ENCODE data around the gene CDYL.
"Not testable (repeated sequence)": the region's sequence is repeated elsewhere in the genome, so short reads cannot be mapped to it uniquely, and the experiment has no call there.

Gene CDYL

DNA sequence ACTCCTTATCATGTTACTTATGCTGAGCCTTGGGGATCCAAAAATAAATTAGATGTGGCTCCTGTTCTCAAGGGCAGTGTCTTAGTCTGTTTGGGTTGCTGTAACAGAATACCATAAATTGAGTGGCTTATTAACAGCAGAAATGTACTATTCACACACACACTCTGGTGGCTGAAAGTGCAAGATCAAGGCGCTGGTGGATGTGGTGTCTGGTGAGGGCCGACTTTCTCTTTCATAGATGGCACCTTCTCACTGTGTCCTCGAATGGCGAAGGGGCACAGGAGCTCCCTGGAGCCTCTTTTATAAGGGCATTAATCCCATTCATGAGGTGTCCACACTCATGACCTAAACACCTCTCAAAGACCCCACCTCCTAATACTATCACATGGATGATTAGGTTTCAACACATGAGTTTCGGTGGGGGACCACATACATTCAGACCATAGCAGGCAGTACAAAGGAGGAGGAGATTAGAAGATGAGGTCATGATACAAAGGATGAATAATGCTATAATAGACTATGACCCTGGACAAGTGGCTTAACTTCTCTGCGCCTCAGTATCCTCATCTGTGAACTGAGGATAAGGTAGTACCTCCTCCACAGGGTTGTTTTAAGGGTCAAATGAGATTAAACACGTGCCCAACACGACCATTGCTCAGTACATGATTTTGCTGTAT is 193.5 kb downstream of the CDYL start:
- no peak for DNase-seq

DNA sequence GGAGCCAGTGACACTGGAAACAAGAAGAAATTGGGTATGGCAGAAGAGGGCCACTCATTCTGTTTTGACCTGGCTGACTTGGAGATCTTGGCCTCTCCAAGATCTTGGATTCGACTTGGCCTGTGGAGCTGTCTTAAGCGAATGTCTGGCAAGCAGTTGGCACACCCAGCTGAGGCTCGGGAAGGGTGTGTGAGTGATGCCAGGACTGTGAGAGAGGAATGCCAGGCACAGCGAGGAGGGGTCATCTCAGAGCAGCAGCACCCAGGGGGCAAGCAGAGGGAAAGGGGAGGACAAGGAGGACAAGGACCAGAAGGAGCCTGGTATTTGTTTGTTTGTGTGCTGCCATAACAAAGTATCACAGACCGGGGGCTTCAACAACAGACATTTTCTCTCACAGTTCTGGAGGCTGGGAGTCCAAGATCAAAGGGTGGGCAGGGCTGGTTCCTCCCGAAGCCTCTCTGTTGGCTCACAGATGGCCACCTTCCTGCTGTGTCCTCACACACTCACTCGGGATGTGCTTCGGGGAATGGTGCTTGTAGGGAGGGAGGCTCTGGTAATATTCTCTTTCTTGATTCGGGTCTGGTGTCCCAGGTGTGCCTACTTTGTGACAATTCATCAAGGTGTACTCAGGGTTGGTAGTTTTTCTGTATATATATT is 194.7 kb downstream of the CDYL start:
- no peak for DNase-seq

DNA sequence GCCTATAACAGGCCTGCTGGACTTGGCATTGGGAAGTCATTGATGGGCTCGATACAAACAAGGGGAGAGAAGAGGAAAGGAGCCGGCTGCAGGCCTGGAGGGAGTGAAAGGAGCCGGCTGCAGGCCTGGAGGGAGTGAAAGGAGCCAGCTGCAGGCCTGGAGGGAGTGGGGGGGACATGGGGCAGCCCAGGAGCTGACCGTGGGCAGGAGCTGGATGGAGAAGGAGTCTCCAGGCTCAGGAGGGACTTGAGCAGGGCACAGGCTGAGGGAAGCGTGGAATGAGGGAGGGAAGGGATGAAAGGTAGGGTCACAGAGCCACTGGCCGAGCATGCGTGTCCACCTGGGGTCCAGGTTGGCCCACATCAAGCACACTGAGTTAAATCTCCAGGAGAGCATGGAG is 195.6 kb downstream of the CDYL start:
- no peak for DNase-seq

DNA sequence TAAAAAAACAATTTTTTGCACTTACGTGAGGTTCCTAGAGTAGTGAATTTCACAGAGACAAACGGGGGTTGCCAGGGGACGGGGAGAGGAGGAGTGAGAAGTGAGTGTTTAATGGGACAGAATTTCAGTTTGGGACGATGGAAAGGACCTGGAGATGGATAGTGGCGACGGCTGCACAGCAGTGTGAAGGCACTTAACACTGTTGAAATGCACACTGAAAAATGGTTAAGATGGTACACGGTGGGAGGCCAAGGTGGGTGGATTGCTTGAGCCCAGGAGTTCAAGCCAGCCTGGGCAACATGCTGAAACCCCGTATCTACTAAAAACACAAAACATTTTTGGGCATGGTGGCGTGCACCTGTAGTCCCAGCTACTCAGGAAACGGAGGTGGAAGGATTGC is 196.2 kb downstream of the CDYL start:
- DNase-seq = no peak

DNA sequence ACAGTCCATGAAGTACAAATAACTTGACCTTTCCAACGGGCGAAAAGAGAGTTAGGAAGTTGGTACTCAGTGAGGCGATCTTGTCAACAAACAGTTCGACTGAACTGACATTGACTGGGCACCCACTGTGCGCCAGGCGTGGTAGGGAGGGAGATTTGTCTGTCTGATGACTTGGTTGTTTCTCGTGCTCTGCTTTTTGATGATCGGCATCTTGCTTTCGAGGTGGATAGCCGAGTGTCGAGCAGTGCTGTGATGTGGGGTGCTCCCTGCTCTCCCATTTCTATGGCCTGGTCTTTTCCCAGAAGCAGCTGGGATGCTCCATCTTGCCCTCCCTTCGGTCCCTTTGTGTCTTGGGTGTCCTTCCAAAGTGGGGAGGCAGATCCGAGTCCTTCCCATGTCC is 197.2 kb downstream of the CDYL start:
- DNase-seq = no peak

DNA sequence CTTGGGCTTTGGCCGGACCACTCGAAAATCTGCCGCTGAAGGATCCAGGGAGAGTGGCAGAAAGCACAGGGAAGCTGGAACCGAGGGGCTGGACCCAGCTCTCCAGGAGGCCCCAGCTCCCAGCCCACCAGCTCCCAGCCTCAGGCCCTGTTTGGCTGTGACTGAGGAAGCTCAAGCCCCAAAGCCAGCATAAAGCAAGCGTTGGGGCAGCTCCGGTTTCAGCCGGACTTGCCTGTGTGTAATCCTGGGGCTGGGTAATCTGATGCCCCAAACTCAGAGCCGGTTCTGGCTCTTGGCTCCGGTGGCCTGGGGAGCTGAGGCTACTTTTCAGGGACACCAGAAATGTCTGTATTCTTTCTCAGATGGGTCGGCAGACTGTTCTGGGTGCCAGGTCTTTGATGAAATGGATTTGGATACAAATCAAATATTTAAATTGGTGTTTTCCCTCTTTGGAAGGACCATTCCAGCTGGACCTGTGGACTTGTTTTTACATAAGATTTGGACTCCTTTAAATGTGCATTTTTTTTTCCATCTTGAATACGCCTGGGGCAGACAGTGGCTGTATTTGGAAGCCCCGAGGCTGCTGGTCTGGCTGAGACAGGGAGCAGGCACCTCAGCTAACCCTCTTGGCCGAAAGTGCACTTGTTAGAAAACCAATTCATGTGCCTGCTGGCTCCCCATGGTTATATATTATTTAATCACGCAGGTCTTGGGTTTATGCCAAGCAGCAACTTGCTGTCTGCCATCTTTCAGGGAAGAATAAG is 198.0 kb downstream of the CDYL start:
- no peak for DNase-seq

DNA sequence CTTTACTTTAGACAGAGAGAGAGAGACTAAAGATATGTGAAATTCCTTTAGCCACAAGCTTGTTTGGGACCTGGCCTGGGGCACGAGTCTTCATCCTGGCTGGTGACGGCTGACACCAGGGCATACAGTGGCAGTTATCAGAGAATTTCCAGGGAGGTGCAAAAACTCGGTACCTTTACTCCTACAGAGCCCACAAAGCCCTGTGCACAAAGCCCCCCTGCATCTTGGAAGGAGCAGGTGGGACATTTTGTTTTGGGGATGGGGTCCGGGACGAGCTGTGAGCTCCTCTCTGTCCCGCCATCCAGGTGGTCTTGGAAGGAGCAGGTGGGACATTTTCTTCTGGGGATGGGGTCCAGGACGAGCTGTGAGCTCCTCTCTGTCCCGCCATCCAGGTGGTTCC is 198.8 kb downstream of the CDYL start:
- no peak for DNase-seq

DNA sequence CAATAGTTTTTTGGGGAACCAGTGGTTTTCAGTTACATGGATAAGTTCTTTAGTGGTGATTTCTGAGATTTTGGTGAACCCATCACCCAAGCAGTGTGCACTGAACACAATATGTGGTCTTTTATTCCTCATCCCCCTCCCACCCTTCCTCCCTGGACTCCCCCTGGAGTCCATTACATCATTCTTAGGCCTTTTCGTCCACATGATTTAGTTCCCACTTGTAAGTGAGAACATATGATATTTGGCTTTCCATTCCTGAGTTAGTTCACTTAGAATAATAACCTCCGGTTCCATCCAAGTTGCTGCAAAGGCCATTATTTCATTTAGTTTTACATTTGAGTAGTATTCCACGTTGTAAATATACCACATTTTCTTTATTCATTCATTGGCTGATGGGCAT is 199.3 kb downstream of the CDYL start:
- DNase-seq = no peak

DNA sequence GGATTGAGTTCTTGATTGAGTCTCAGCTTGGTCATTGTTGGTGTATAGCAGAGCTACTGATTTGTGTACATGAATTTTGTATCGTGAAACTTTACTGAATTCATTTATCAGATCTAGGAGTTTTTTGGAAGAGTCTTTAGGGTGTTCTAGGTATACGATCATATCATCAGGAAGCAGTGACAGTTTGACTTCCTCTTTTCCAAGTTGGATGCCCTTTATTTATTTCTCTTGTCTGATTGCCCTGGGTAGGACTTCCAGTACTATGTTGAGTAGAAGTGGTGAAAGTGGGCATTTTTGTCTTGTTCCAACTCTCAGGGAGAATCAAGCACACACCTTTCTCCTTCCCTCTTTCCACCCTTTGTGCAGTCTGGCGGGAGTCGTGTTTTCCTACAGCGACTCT is 201.3 kb downstream of the CDYL start:
- no peak for DNase-seq

DNA sequence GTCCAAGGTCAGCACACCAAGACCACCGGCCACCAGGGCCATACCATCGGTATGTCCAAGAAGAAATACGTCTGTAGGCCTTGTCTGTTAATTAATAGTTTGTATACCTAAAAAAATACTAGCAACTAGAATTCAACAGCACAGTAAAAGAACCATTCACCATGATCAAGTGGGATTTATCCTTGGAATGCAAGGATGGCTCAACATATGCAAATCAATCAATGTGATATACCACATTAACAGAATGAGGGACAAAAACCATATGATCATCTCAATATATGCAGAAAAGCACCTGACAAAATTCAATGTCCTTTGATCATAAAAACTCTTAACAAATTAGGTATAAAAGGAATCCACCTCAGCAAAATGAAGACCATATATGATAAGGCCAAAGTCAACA is 203.2 kb downstream of the CDYL start:
- no peak for DNase-seq

DNA sequence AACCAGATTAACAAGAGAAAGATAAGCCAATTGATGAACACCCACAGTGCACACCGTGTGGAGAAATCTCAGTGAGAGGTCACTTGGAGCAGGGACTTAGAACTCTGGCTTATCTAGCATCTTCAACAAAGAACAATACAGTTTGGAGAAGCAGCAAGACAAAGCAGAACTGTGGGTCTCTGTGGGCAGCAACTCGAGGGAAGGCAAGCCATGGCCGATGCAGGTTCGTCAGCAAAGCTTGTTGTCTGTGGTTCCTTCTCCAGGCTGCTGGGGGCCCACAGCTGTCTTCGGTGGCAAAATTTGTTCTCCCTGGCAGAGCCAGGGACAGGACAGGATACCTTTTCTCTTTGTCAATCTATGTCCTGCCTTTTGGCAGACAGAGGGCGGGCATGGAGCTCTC is 205.6 kb downstream of the CDYL start:
- no peak for DNase-seq

DNA sequence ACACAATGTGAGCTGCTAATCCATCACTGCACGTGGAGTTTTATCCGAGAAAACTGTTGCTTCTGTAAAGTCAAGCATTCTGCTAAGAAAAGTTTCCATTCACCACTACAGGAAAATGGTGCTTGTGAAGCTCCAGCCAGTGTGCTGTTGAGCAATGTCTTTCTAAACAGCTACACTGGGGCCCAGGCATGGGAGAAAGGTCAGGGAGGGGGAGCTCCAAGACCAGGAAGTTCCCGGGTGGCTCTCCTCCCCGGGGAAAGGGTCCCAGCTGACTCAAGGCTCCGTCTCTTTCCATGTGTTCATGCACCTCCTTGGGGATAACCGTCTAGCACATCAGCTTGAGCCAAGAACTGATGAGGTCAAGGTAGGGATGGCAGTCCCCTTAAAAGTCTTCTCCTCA is 207.1 kb downstream of the CDYL start:
- no peak for DNase-seq

DNA sequence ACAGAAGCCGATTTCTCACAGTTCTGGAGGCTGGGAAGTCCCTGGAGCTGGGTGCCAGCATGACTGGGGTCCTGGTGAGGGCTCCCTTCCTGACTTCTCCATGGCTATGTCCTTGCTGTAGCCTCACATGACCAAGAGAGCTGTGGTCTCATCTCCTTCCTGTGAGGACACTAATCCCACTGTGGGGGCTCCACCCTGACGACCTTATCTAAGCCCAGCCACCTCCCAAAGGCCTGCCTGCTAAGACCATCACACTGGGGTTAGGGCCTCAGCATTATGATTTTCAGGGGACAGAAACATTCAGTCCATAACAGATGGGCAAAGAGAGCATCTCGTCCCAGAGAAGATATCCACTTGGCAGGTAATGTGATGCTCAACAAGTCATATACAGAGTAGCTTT is 210.8 kb downstream of the CDYL start:
- no peak for DNase-seq

DNA sequence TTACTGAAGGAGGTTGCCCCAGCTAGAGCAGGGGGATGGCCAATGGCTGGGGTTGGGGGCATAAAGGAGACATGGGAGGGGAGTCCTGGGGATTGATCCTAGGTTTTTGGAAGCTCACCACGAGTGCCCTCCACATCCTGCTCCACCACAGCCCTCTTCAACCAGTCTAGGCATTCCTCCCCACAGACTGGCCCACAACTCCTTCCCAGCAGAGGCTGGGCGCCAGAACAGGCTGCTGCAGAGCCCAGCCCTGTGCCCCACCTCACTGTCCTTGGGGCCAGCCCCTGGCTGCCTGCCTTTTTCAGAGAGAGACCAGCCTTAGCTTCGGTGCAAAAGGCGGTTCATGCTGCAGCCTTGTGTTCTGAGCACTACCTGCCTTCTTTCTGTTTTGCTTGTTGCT is 211.2 kb downstream of the CDYL start:
- no peak for DNase-seq

DNA sequence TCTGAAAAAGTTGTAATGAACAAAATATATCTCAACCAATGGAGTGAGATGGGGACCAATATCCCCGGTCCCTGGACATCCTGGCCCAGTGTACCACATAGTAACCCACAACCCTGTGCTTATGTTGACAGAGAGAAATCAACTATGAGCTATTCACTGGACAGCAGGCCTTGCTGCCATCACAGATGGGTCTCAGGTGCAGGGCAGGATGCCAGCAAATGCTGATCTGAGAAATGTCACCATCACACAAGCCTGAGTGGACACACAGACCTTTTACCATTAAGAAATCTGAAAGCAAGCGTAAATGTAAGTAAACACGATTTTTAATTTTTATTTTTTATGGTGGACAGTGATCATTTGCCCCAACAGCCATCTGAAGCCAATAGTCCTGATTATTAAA is 218.5 kb downstream of the CDYL start:
- DNase-seq = no peak

DNA sequence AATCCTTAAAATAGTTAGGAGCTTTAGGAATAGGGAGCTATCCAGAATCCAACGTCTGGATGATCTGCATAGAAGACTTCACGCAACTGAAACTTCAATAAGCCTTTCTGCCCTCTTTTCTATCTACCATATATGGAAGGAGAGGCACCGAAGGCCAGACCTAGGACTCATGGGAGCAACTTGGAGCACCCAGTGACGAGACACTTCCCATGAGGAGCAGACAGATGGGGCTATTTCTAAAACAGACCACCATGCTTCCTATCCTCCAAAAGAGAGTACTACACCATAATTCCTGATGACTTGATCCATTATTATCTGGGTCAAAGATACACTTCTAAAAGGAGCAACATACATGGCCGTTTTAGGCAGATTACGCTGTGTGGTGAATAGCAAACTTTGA is 221.7 kb downstream of the CDYL start:
- DNase-seq = no peak

DNA sequence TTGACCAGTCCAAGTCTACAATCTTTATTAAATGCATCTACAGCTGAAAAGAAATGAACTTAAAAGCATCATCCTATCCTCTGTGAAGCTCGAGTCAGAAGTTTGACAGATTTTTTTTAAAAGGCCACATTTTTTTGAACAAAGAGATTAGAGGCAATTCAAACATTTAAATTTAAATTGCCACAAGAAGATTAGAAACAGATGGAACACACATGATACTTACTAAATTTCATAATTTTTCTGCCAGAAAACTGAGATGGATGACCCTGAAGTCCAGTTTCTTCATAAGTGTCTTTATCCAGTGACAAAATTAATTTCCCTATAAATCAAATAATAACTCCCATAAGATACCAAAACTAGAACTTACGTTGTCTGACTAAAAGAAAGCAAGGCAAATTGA is 223.4 kb downstream of the CDYL start:
- no peak for DNase-seq

DNA sequence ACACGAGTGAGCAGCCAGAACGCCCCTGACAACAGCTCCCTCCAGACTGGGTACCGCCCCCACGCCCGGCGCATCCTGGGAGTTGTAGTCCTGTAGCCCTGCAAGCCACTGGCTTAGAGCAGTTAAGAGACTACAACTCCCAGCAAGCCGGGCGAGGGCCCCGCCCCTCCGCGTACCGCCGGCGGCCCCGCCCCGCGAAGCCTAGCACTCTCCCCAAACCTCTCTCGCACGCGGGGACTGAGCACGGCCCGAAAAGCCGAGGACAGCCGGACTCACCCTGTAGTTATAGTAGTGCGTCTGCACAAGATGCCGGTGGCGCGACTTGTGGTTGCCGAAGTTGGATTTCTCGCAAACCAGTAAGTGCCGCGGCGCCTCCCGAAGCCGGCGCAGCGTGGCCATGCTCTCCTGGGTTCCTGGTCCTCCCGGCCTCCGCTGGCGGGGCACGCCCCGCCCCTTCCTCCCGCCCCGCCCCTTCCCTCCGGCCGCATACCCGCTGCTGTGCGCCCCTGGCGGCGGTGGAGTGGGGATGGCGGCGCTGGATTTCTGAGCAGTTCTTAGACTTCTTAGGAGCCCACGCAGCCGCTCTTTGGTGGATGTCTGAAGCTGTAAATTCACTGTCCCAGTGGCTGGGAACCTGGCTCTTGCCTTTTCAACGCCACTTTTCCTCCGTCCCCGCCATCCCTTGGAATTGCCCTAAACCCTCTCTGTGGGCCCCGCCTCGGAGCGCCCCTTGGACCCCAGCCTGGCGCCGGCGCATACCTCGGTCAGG is 227.6 kb downstream of the CDYL start, which contains the start of gene RPP40:
TSS of gene RPP40 (minus strand) at position 434 of the 769 bp plus-strand sequence. CDS start at position 399, 35 bp downstream.
- DNase-seq = peak; percentile 95 to 98

DNA sequence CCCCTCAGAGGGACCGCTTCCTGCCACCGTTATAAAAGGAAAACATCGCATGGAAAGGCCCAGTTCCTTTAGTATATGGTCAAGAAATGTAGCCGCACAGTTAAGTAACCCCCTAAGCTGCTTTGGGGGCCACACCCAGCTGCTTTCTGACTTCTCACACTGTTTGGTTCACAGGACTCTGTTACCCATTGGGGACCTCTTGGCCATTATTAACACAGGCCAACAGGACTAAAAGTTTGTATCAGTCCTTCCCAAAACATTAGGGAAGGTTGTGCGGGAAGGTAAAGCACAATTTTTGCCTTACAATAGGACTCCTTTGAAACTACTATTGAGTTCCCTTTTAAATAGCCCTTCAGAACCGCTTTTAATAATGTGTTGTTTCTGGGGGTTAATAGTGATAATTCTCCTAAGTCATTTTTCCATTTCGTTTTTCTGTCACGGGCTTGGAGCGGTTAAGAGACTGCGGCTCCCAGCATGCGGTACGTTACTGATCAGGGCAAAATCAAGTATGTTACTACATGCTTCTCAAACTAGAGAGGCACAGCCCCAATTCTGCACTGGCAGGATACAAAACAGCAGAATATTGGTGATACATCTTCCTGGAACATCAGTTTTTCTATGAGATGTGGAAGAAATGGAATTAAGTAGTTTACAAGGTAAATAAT is 228.3 kb downstream of the CDYL start:
- no peak for DNase-seq

DNA sequence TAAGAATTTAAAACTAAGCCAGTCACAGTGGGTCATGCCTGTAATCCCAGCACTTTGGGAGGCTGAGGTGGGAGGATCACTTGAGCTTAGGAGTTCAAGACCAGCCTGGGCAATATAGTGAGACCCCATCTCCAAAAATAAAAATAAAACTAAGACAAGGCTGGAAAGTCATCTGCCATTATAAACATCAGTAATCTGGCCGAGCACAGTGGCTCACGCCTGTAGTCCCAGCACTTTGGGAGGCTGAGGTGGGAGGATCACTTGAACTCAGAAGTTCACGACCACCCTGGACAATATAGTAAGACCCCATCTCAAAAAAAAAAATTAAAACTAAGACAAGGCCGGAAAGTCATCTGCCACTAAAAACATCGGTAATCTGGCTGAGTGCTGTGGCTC is 228.8 kb downstream of the CDYL start:
- not testable (repeated sequence) for DNase-seq

Data from stimulated activated CD4-positive, alpha-beta T cell treated with anti-CD3 and anti-CD28 coated beads, Interleukin-2, amount 100 ng/mL, for 48 hours (primary cell).